Activated T-cell treated with anti-CD3 and anti-CD28 coated beads for 48 hours (primary cell): ENCODE measurements around the gene TIAM1.
A peak's percentile ranks its signal among the peaks of the same experiment; 100 is the strongest.

ENCODE experiments used
- DNase-seq: peaks from one replicate; pipeline ENCODE4 v3.0.0-alpha.2; 2020; ENCODE audit warnings: low read depth

Gene TIAM1

DNA sequence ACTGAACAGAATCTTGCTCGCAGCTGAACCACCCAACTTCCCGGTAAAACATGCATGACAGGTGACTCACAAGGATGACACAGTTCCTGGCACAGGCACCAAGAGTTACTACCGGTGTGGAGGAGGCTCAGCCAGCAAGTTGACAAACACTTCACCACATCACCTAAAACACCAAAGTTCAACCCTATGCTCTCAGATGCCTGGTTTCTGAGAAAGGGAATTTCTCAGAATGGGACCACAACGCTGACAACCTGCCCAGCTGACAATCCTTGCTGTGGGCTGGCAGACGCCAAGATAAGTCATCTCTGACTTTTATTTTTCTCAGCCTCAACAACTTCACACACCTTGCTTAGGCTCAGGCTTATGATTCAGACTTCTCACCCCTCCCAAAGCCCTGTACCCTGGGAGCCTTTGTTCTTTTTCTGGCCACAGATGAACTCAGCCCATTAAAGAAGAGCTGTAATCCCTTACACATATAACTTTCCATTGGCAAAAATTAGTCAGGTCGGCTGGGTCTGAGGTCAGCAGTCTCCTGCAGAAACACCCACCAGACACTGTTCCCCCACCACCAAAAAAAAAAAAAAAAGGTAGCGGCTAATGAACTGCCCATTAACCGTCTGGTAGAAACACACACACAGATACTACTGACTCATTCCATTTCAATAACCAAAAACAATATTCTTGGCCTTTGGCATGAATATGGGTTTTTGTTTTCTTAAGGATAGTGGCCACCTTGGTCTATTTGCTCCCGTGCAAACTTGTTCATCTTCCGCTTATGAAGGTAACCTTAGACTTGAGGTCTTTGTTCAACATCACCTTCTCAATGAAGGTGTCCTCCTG, 10.8 kb upstream of the TIAM1 start:
- DNase-seq: peak; percentile 66

- no peak for DNase-seq
Measured at GRCh38 chr21:31354122-31354521, 10.1 kb upstream of the TIAM1 start.

GRCh38 chr21:31352836-31353235, 8.8 kb upstream of the TIAM1 start:
- no peak for DNase-seq

GRCh38 chr21:31351960-31352359, 7.9 kb upstream of the TIAM1 start:
- no peak for DNase-seq

- DNase-seq: no peak
Measured at GRCh38 chr21:31351438-31351837, 7.4 kb upstream of the TIAM1 start.

DNA sequence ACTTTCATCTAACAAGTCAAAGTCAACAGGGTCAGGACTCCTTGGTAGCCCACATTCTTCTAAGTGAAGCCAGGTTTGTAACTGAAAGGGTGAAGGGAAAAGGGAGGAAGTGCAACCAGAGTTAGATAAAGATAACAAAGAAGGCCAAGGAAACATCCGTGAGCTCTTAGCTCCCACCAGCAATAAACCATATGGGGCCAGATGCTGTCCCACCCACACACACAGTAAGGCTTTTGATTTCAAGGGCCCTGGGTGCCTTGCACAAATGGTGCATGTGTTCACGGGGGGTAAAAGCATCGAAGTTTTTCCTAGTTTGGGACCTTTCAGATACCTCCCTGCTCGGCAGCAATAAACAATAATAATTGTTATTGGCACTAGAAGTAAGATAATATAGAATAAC, 5.1 kb upstream of the TIAM1 start:
- no peak for DNase-seq

- no peak for DNase-seq
Measured at GRCh38 chr21:31348188-31348587, 4.1 kb upstream of the TIAM1 start.

- DNase-seq: no peak
Measured at GRCh38 chr21:31347435-31348032, 3.5 kb upstream of the TIAM1 start.

- no peak for DNase-seq
Measured at GRCh38 chr21:31346256-31346821, 2.3 kb upstream of the TIAM1 start.

- no peak for DNase-seq
Measured at GRCh38 chr21:31345136-31345535, 1.1 kb upstream of the TIAM1 start.

- no peak for DNase-seq
Measured at GRCh38 chr21:31343030-31343510, 991 bp downstream of the TIAM1 start.

- no peak for DNase-seq
Measured at GRCh38 chr21:31342348-31342747, 1.7 kb downstream of the TIAM1 start.

GRCh38 chr21:31340942-31341487, 3.0 kb downstream of the TIAM1 start:
- no peak for DNase-seq

DNA sequence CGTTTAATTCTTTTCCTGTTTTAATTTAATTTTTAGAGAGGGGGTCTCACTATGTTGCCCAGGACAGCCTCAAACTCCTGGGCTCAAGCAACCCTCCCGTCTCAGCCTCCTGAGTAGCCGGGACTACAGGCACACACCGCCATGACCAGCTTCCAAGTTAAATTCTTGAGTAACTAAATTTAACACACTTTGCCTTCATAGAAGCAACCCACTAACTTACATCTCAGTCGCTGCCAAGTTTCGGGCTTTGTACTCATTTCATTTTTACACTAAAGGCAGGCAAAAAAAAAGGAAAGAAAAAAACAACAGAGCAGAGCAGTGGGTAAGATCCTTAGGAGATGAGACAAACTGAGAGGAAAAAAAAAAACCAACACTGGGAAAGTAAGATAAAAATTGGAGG, 3.5 kb downstream of the TIAM1 start:
- no peak for DNase-seq

DNA sequence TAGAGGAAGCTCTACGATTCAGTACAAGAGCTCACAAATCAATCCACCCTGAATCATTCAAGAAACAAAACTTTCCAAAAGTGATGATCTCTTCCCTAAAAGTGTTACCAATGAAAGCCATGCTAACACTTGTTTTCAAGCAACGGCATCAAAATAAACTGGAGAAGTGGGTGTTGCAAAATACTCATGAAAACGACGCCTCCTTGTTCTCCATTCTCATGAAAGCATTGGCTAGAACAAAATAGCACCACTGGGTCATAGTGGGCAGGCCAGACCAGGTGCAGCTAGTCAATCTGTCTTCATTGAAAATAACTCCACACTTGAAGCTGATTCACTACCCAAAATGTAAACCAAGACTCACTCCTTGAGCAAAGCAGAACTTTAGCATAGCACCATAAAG, 4.3 kb downstream of the TIAM1 start:
- no peak for DNase-seq

- DNase-seq: no peak
Measured at GRCh38 chr21:31338908-31339368, 5.1 kb downstream of the TIAM1 start.

DNA sequence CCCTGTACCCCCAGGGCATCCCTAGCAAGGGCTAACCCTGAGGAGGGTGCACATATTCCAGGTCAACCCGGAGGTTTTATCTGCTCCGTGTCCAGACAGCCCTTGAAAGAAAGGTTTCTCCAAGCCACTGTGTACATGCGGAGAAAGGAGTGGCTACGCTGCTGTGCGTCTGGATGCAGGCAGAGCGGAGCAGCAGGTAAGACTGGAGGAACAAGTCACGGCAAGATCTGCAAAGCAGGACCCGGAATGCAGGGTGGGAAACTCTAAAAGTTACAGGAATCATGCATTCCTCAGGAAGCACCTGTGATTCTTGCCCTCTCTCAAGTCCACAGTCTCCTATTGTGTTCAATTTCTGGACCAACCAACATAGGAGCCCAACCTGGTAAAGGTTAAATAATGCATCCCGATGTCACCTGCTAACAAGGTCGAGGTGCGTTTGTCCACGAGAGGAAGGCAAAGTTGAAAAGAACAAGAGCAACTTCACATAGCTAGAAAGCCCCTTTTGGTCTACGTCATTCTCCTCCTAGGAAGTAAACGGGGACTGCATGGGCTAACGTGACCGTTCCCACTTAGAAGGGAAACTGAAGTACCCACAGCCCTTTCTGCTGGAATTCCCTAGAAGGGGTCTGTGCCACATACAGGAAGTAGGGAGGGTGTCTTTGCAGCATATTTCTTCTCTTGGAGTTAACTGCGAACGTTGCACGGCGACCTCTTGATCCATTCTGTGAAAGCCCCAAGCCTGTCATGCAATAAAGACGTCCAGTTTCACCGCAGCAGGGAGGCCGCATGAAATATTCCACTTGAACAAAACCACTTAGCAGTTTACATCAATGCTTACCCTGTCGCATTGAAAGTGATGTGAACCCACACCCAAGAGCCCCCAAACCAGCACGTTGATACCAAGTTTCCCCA, 5.8 kb downstream of the TIAM1 start:
- DNase-seq: no peak

GRCh38 chr21:31337086-31337485, 7.0 kb downstream of the TIAM1 start:
- no peak for DNase-seq

DNA sequence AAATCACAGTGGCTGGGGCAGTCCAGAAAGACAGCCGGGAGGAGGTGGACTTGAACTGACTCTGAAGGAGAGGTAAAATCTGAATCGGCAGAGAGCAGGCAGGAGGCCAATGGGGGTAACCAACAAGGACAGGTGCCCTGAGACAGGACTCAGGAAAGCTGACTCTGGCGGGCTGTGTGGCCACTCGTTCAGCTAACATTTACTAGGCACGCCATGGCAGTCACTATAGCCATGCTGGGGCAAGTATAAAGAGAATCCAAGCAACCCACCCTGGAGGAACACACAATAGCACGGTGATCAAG, 7.4 kb downstream of the TIAM1 start:
- DNase-seq: no peak

DNA sequence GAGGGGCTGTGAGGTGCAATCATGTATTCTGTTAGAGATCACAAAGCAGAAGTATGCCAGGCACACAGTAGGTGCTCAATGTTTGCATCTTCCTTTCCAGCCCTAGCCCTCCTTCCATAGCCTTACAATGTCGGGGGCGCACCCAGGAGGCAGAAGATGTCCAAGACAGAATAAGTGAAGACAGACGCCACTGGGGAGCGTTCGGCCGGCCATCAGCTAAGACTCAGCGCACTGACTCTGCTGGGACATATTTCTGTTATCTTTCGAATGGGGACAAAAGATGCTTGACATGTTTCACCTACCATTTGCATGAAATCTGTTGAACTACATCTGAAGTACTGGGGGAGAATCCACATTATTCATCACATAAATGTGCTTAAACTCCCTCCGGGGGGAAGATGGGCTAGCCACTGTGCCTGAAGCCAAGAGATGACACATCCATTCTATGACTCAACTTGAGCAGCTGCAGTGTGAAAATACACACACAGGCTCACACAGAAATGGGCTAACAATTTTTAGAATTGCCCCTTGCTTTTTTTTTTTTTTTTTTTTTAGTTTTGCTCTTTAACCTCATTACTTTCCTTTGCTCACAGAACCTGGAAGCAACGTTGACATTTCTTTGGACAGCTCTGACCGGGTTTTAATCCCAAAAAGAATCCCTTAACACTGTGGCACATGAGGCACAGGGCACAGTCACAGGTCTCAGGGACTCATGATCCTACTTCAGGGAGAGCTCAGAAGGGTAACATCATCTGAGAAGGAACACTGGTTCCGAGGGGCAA, 7.9 kb downstream of the TIAM1 start:
- DNase-seq: no peak

GRCh38 chr21:31334648-31335121, 9.4 kb downstream of the TIAM1 start:
- DNase-seq: no peak
